GM13976 (cell line): ENCODE measurements around the gene RLF.

Experiments
- DNase-seq: peaks from one replicate; pipeline ENCODE4 v3.0.0; 2012; ENCODE audit warnings: low spot score
- CTCF ChIP-seq: IDR thresholded peaks from 2 replicates; pipeline ENCODE4 v1.5.1; 2012; ENCODE audit warnings: borderline replicate concordance, mild to moderate bottlenecking; ENCODE audit not compliant: insufficient read depth; ENCODE audit errors: extremely low read depth, missing control alignments, control extremely low read depth
- in situ Hi-C: fragments of 300-500 bp; cut with MboI; formaldehyde crosslinking; loops from one replicate; pipeline ENCODE4 v1.12.0; 2022; ENCODE audit warnings: low sequenced_read_pairs, mixed read lengths, inconsistent platforms; ENCODE audit not compliant: unreplicated experiment

RLF gene

GRCh38 chr1:40133312-40133665, 27.9 kb upstream of the RLF start:
- no peak for TF ChIP-seq CTCF
- in situ Hi-C loops: no loop called here
- no peak for DNase-seq

GRCh38 chr1:40133839-40134238, 27.3 kb upstream of the RLF start:
- DNase-seq: no peak
- no peak for TF ChIP-seq CTCF
- in situ Hi-C loops: no loop called here

GRCh38 chr1:40140211-40140973, 20.8 kb upstream of the RLF start:
- in situ Hi-C loops: no loop called here
- no peak for DNase-seq
- TF ChIP-seq CTCF: no peak

- no peak for TF ChIP-seq CTCF
- in situ Hi-C loops: no loop called here
- no peak for DNase-seq
Measured at GRCh38 chr1:40141878-40142535, 19.2 kb upstream of the RLF start.

- peak; percentile 52 for DNase-seq
- peak; percentile 40 for TF ChIP-seq CTCF
- in situ Hi-C loops: no loop called here
Measured at GRCh38 chr1:40143891-40144575, 17.2 kb upstream of the RLF start.

GRCh38 chr1:40151457-40152079, 9.6 kb upstream of the RLF start:
- no peak for DNase-seq
- TF ChIP-seq CTCF: no peak
- in situ Hi-C loops: loop anchor here (10.0 kb wide), 1 partner anchor 253 kb away; no protein-coding TSS in a partner anchor
